Liver (tissue), 9 donors: ENCODE measurements around the gene CFAP99. TPM values are rescaled to one million over a fixed set of nuclear protein-coding genes. Genes with fewer than 3 reads are reported as not detected.

Experiments
- DNase-seq: peaks from one replicate; pipeline ENCODE4 v3.0.0-alpha.2; 2017; ENCODE audit warnings: low spot score
- H3K27ac ChIP-seq, 2 donors: one replicate each; pipeline ENCODE4 v1.7.0; 2013; ENCODE audit warnings: inconsistent platforms in 2 of 2, low read length in 2 of 2, control low read depth in 1 of 2, low read depth in 1 of 2, mild to moderate bottlenecking in 1 of 2
- H3K27me3 ChIP-seq, 4 donors: one replicate each; pipeline versions ENCODE4 v1.6.1 to v1.7.0; 2013; ENCODE audit warnings: low read length in 3 of 4, inconsistent platforms in 1 of 4, mild to moderate bottlenecking in 1 of 4, moderate library complexity in 1 of 4; ENCODE audit not compliant: control insufficient read depth in 4 of 4, insufficient read depth in 4 of 4
- H3K36me3 ChIP-seq, 4 donors: one replicate each; pipeline versions ENCODE4 v1.6.1 to v1.7.0; 2013; ENCODE audit warnings: low read length in 3 of 4, mild to moderate bottlenecking in 3 of 4, low read depth in 1 of 4, moderate library complexity in 1 of 4; ENCODE audit not compliant: control insufficient read depth in 4 of 4, insufficient read depth in 3 of 4
- H3K4me1 ChIP-seq, 4 donors: one replicate each; pipeline versions ENCODE4 v1.6.1 to v1.7.0; 2013; ENCODE audit warnings: low read length in 3 of 4, mild to moderate bottlenecking in 3 of 4, moderate library complexity in 1 of 4; ENCODE audit not compliant: control insufficient read depth in 4 of 4, insufficient read depth in 4 of 4
- H3K4me3 ChIP-seq, 3 donors: one replicate each; pipeline versions ENCODE4 v1.6.1 to v1.7.0; 2013; ENCODE audit warnings: low read length in 3 of 3, control low read depth in 1 of 3, low read depth in 1 of 3, mild to moderate bottlenecking in 1 of 3
- H3K9ac ChIP-seq, 2 donors: one replicate each; pipeline ENCODE4 v1.7.0; 2013; ENCODE audit warnings: low read length in 2 of 2, mild to moderate bottlenecking in 2 of 2, moderate library complexity in 2 of 2, control low read depth in 1 of 2, low read depth in 1 of 2
- H3K9me3 ChIP-seq, 4 donors: one replicate each; pipeline versions ENCODE4 v1.6.1 to v1.7.0; 2013; ENCODE audit warnings: low read length in 3 of 4; ENCODE audit not compliant: control insufficient read depth in 4 of 4
- EGR1 ChIP-seq, 2 donors: IDR thresholded peaks; 2 replicates each; pipeline ENCODE4 v1.6.1; 2016 to 2018; ENCODE audit warnings: antibody characterized with exemption in 2 of 2, low read depth in 2 of 2
- FOXA2 ChIP-seq: IDR thresholded peaks from 2 replicates; pipeline ENCODE4 v1.6.1; 2016; ENCODE audit warnings: antibody characterized with exemption
- GABPA ChIP-seq, 2 donors: IDR thresholded peaks in 1 of 2; conservative IDR thresholded peaks in 1 of 2; 2 replicates each; pipeline ENCODE4 v1.6.1; 2016; ENCODE audit warnings: antibody characterized with exemption in 2 of 2, mild to moderate bottlenecking in 1 of 2, moderate library complexity in 1 of 2
- HNF4A ChIP-seq, 2 donors: conservative IDR thresholded peaks; 2 replicates each; pipeline ENCODE4 v1.6.1; 2016; ENCODE audit warnings: antibody characterized with exemption in 2 of 2, mild to moderate bottlenecking in 2 of 2
- JUND ChIP-seq, 2 donors: IDR thresholded peaks; 2 replicates each; pipeline ENCODE4 v1.6.1; 2016; ENCODE audit warnings: antibody characterized with exemption in 2 of 2
- NR2F2 ChIP-seq: IDR thresholded peaks from 2 replicates; pipeline ENCODE4 v1.6.1; 2016; ENCODE audit warnings: antibody characterized with exemption
- RXRA ChIP-seq, 2 donors: IDR thresholded peaks; 2 replicates each; pipeline ENCODE4 v1.6.1; 2017 to 2018; ENCODE audit warnings: antibody characterized with exemption in 2 of 2, mild to moderate bottlenecking in 1 of 2
- SP1 ChIP-seq: IDR thresholded peaks from 2 replicates; pipeline ENCODE4 v1.6.1; 2018; ENCODE audit warnings: antibody characterized with exemption, mild to moderate bottlenecking
- TAF1 ChIP-seq: conservative IDR thresholded peaks from 2 replicates; pipeline ENCODE4 v1.6.1; 2016; ENCODE audit warnings: antibody characterized with exemption, mild to moderate bottlenecking
- YY1 ChIP-seq: IDR thresholded peaks from 2 replicates; pipeline ENCODE4 v1.6.1; 2016; ENCODE audit warnings: antibody characterized with exemption, mild to moderate bottlenecking
- WGBS: extraction: QIAGEN DNeasy Blood & Tissue Kit; methylation state at CpG from one replicate; pipeline ENCODE4 v1.1.7; 2013; 5-methylcytosine and 5-hydroxymethylcytosine counted together
- polyA plus RNA-seq, 2 donors: library from polyadenylated mRNA; stranded (reverse) in 1 of 2; unstranded in 1 of 2; fragments of 200-250 nt in 1 of 2; fragments of >200 nt in 1 of 2; fragmentation: Nextera tagmentation in 1 of 2; extraction: Ambion mirVana in 1 of 2; gene quantifications; one replicate each; pipeline versions ENCODE4 v1.2.1 to v1.2.3, GENCODE V29; 2013 to 2015
- total RNA-seq, 2 donors: library from RNA; depleted of rRNA; stranded (reverse); fragments of >200 nt; gene quantifications; one replicate each; pipeline ENCODE4 v1.2.3, GENCODE V29; 2014
- TF ChIP-seq, protein P1 (sequence below): IDR thresholded peaks from 2 replicates; pipeline ENCODE4 v1.6.1; 2016; ENCODE audit warnings: antibody characterized with exemption
- TF ChIP-seq, protein P2 (sequence below): IDR thresholded peaks from 2 replicates; pipeline ENCODE4 v1.6.1; 2016; ENCODE audit warnings: antibody characterized with exemption, mild to moderate bottlenecking
- TF ChIP-seq, protein P3 (sequence below): fragments of 150-350 bp; IDR thresholded peaks from 2 replicates; pipeline ENCODE4 v1.5.1; 2017; ENCODE audit warnings: improper control_type of control experiment, low read depth, low read length; ENCODE audit not compliant: missing input control
- donor health status: healthy.
- donor health status: healthy.
- donor health status: healthy.
- donor health status: healthy.
- donor health status: healthy.

Gene CFAP99
- total and polyA plus RNA-seq, 4 donors, result 0.33 to 0.36 TPM; not detected in 2

DNA sequence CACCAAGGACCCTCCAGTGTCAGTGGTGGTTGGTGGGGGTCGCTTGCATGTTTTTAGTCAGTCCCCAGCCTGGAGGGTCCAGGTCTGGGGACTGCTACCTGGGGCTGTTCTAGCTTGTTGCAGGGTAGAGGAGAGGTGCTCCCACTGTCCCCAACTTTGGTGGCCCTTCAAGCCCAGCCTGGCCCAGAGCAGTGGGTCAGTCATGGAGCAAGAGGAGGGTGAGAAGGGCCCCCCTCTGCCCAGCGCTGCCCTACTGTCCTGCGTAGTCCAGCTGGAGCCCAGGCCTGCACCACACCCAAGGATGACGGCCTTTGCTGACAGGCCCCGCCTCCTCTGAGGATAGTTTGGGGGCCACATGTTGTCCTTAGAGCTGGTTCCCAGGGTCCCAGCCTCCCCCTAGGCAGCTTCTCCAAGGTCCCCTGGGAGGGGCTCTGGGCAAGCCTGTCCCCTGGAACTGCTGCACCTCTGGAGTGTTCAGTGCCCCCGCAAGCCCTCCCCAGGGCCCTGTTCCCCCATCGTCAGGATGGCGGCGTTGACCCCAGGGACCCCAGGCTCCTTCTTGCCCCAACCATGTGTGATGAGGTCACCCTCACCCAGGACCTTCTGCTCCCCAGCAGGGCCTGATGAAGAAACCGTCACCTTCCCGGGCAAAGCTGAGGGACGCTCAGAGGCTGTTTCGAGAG lies 6.8 kb downstream of the CFAP99 start:
- H3K4me1 ChIP-seq, result no peaks in the 10 kb centered on the region
- no peak for DNase-seq
- no peak for TF ChIP-seq SP1
- TF ChIP-seq, protein P1, sequence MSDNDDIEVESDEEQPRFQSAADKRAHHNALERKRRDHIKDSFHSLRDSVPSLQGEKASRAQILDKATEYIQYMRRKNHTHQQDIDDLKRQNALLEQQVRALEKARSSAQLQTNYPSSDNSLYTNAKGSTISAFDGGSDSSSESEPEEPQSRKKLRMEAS, result no peak
- TF ChIP-seq, protein P2, sequence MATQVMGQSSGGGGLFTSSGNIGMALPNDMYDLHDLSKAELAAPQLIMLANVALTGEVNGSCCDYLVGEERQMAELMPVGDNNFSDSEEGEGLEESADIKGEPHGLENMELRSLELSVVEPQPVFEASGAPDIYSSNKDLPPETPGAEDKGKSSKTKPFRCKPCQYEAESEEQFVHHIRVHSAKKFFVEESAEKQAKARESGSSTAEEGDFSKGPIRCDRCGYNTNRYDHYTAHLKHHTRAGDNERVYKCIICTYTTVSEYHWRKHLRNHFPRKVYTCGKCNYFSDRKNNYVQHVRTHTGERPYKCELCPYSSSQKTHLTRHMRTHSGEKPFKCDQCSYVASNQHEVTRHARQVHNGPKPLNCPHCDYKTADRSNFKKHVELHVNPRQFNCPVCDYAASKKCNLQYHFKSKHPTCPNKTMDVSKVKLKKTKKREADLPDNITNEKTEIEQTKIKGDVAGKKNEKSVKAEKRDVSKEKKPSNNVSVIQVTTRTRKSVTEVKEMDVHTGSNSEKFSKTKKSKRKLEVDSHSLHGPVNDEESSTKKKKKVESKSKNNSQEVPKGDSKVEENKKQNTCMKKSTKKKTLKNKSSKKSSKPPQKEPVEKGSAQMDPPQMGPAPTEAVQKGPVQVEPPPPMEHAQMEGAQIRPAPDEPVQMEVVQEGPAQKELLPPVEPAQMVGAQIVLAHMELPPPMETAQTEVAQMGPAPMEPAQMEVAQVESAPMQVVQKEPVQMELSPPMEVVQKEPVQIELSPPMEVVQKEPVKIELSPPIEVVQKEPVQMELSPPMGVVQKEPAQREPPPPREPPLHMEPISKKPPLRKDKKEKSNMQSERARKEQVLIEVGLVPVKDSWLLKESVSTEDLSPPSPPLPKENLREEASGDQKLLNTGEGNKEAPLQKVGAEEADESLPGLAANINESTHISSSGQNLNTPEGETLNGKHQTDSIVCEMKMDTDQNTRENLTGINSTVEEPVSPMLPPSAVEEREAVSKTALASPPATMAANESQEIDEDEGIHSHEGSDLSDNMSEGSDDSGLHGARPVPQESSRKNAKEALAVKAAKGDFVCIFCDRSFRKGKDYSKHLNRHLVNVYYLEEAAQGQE, result no peak
- TF ChIP-seq FOXA2, result no peak

DNA sequence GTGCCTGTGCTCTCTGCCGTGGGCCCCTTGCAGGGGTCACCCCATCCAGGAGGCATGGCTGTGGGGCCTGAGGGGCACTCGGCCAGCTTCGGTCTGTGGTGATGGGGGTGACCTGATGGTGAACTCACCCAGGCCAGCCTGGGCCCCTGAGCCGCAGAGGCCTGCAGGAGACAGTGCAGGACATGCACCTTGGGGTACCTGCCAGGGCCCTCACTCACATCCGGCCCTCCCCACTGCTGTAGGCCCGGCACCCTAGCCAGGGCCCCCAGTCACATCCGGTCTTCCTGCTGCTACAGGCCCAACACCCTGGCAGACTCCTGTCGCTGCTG lies 7.3 kb downstream of the CFAP99 start:
- H3K36me3 ChIP-seq, result no peaks in the 10 kb centered on the region
- H3K4me1 ChIP-seq, result no peaks in the 10 kb centered on the region
- H3K9ac ChIP-seq, result no peak overlapping the region
- peaks cover 0 to 4% (median 1%) of the 10 kb centered on the region in 4 donors for H3K9me3 ChIP-seq
- WGBS, result 90% methylated on average over 8 of the region's 8 CpGs
- no peaks in the 10 kb centered on the region for H3K27me3 ChIP-seq
- TF ChIP-seq JUND (IDR thresholded peaks at IDR 0.05) (no peak), EGR1 (IDR thresholded peaks at IDR 0.05; ENCODE audit: low read depth in 2 of 2) (no peak), RXRA (IDR thresholded peaks at IDR 0.05) (no peak), HNF4A (conservative IDR thresholded peaks at IDR 0.05) (no peak), GABPA (IDR thresholded peaks at IDR 0.05 in 1 of 2, conservative IDR thresholded peaks at IDR 0.05 in 1 of 2) (no peak), SP1 (no peak), YY1 (no peak), NR2F2 (no peak), TAF1 (no peak)
- TF ChIP-seq, protein P3, sequence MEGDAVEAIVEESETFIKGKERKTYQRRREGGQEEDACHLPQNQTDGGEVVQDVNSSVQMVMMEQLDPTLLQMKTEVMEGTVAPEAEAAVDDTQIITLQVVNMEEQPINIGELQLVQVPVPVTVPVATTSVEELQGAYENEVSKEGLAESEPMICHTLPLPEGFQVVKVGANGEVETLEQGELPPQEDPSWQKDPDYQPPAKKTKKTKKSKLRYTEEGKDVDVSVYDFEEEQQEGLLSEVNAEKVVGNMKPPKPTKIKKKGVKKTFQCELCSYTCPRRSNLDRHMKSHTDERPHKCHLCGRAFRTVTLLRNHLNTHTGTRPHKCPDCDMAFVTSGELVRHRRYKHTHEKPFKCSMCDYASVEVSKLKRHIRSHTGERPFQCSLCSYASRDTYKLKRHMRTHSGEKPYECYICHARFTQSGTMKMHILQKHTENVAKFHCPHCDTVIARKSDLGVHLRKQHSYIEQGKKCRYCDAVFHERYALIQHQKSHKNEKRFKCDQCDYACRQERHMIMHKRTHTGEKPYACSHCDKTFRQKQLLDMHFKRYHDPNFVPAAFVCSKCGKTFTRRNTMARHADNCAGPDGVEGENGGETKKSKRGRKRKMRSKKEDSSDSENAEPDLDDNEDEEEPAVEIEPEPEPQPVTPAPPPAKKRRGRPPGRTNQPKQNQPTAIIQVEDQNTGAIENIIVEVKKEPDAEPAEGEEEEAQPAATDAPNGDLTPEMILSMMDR, result no peak
- no peak overlapping the region for H3K27ac ChIP-seq
- DNase-seq, result no peak
- H3K4me3 ChIP-seq, result no peak overlapping the region

More for the DNA sequence above, 6.8 kb downstream of the CFAP99 start:
- WGBS, result 96% methylated on average over 13 of the region's 13 CpGs
- H3K27me3 ChIP-seq, result no peaks in the 10 kb centered on the region
- no peak overlapping the region for H3K4me3 ChIP-seq
- H3K9ac ChIP-seq, result no peak overlapping the region
- H3K36me3 ChIP-seq, result no peaks in the 10 kb centered on the region
- H3K27ac ChIP-seq, result no peak overlapping the region
- peaks cover 0 to 2% (median under 1%) of the 10 kb centered on the region in 4 donors for H3K9me3 ChIP-seq
